K562 (cell line): Measurements from ENCODE around the gene CLK3. TPM values are rescaled to one million over a fixed set of nuclear protein-coding genes. Genes with fewer than 3 reads are reported as not detected.

Experiments
- BACH1 ChIP-seq: fragments of 200-800 bp; sonication (Bioruptor generic); IDR thresholded peaks from 2 replicates; pipeline ENCODE4 v1.6.1; 2016; ENCODE audit warnings: missing genetic modification characterization, missing compliant biosample characterization
- BRF2 ChIP-seq: IDR thresholded peaks from 3 replicates; pipeline ENCODE4 v1.6.1; 2011; ENCODE audit warnings: borderline replicate concordance, mild to moderate bottlenecking; ENCODE audit not compliant: insufficient read length, insufficient read depth
- CREB3L1 ChIP-seq: fragments of 450-650 bp; IDR thresholded peaks from 2 replicates; pipeline ENCODE4 v1.6.1; 2014; ENCODE audit warnings: low read depth, mild to moderate bottlenecking, moderate library complexity, borderline replicate concordance
- EHMT2 ChIP-seq: fragments of 450-650 bp; IDR thresholded peaks from 2 replicates; pipeline ENCODE4 v1.6.1; 2018; ENCODE audit warnings: antibody characterized with exemption
- MECOM ChIP-seq: fragments of 250-450 bp; sonication (Bioruptor Pico); IDR thresholded peaks from 2 replicates; pipeline ENCODE4 v1.8.0; 2022; ENCODE audit warnings: inconsistent platforms
- MGA ChIP-seq: fragments of 450-650 bp; IDR thresholded peaks from 2 replicates; pipeline ENCODE4 v1.6.1; 2016; ENCODE audit warnings: mild to moderate bottlenecking, moderate library complexity
- MITF ChIP-seq: IDR thresholded peaks from 2 replicates; pipeline ENCODE4 v1.6.1; 2014; ENCODE audit warnings: antibody characterized with exemption
- MTA1 ChIP-seq: fragments of 450-650 bp; IDR thresholded peaks from 2 replicates; pipeline ENCODE4 v1.6.1; 2017; ENCODE audit warnings: borderline replicate concordance
- ZBTB34 ChIP-seq: fragments of 250-450 bp; sonication (Bioruptor Pico); IDR thresholded peaks from 2 replicates; pipeline ENCODE4 v1.8.0; 2021; ENCODE audit warnings: mild to moderate bottlenecking, moderate library complexity
- polyA plus RNA-seq, 8 experiments: library from polyadenylated mRNA; depleted of rRNA in 4 of 8; stranded (reverse) in 5 of 8; unstranded in 3 of 8; fragments of >200 nt; fragmentation: Nextera tagmentation in 2 of 8; fragmentation: Illumina TruSeq in 1 of 8; extraction: Ambion mirVana in 2 of 8; extraction: Trizol in 1 of 8; gene quantifications; 2 replicates each; pipeline versions ENCODE4 v1.2.1 to v1.2.3, GENCODE V29; 2011 to 2014; ENCODE audit warnings: inconsistent platforms in 1 of 8, missing spikeins in 1 of 8
- total RNA-seq, 7 experiments: library from RNA; depleted of rRNA in 6 of 7; stranded (reverse); fragments of >200 nt in 6 of 7; fragmentation: Illumina TruSeq in 2 of 7; extraction: Trizol in 2 of 7; gene quantifications; 2 replicates each; pipeline versions ENCODE4 v1.2.1 to v1.2.3, GENCODE V29; 2011 to 2021; ENCODE audit warnings: low replicate concordance in 1 of 7

The CLK3 gene
- total and polyA plus RNA-seq, 9 of the 15 experiments (the other 6 are each of a cell fraction or from before 2014, with no cell fraction given) = 1.2 to 95.2 (median 51.7) TPM

- no peak; the same call in 1 of the 2 replicates for TF ChIP-seq MGA
- no peak for TF ChIP-seq BACH1 (tag)
- no peak for TF ChIP-seq EHMT2
- TF ChIP-seq BRF2 = no peak
- no peak; the same call in 1 of the 2 replicates for TF ChIP-seq MTA1
- TF ChIP-seq ZBTB34 (CRISPR knock-in tag) = no peak
- TF ChIP-seq MITF = peak; percentile 55; the same call in 1 of the 2 replicates
- no peak for TF ChIP-seq MECOM (CRISPR knock-in tag)
- no peak for TF ChIP-seq CREB3L1
Observed at GRCh38 chr15:74580538-74581350, 34.9 kb upstream of the CLK3 start (continued).
